T1000 (cell line): Measurements from ENCODE around the gene IVD.

Source experiments
- DNase-seq: peaks from one replicate; lab custom pipeline; 2025; ENCODE audit warnings: mixed read lengths; lab: John Stamatoyannopoulos, UW

The IVD gene

DNA sequence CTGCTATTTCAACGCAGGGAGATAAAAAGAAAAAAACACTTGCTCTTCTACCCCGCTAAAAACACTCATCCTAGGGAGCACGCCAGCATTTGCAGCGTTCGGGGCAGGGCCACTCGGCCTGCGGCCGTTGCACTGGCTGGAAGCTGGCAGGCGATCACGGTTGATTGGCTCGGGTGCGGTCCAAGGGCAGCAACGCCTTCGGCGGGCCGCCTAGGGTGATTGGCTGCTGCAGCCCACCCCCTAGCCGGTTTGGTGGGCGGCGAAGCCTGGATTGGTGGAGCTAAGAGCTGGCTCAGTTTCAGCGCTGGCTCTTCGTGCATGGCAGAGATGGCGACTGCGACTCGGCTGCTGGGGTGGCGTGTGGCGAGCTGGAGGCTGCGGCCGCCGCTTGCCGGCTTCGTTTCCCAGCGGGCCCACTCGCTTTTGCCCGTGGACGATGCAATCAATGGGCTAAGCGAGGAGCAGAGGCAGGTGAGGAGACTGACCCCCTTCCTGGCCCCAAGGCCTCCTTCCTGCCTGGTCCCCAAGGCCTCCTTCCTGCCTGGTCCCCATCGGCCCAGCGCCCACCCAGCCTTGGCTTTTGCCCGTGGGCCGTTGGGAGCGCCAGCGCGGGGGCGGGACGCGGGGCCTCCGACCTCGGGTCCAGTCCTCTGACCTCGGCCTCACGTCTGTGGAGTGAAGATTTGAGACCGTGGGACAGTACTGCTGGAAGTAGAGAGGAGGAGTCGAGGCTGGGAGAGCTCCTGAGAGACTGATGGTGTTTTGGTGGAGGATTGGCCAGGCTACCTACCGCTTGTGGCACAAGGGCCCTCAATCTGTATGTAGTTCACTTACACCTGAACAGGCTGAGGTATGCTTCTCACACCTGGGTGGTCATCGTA lies at the start of gene IVD:
IVD (plus strand) TSS at position 295 of the 881 bp plus-strand sequence; CDS start at position 328, 33 bp downstream.
- DNase-seq, result peak; percentile 91

DNA sequence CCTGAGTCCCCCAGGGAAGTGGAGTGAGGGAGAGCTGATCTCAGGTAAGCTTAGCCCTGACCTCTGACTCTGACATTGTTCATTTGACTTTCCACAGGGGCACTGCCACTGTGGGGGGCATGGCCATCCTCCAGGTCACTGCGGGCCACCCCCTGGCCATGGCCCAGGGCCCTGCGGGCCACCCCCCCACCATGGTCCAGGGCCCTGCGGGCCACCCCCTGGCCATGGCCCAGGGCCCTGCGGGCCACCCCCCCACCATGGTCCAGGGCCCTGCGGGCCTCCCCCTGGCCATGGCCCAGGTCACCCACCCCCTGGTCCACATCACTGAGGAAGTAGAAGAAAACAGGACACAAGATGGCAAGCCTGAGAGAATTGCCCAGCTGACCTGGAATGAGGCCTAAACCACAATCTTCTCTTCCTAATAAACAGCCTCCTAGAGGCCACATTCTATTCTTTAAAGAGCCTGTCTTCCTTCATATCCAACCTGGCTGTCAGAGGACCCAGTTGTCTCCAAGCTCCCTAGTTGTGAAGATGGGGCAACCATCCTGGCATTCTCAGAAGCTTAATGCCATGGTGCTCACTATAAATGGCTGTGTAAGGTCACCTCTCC lies 49.5 kb upstream of the IVD start:
- no peak for DNase-seq

DNA sequence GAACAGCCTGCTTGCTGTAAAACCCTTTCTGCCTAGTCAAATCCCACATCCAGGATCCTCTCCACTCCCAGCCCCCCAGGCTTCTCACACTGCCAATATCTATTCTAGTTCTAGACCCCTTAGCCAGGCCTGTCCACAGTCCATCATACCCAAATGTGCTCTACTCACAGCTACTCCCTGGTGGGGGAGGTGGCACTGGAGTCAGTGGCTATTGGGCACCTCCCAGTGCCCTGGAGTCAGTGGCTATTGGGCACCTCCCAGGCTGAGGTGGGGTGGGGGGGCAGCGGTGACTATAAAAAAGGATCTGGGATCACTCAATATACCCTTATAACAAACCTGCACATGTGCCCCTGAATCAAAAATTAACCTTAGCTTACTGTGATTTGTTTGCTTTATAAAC lies 48.3 kb upstream of the IVD start:
- no peak for DNase-seq

DNA sequence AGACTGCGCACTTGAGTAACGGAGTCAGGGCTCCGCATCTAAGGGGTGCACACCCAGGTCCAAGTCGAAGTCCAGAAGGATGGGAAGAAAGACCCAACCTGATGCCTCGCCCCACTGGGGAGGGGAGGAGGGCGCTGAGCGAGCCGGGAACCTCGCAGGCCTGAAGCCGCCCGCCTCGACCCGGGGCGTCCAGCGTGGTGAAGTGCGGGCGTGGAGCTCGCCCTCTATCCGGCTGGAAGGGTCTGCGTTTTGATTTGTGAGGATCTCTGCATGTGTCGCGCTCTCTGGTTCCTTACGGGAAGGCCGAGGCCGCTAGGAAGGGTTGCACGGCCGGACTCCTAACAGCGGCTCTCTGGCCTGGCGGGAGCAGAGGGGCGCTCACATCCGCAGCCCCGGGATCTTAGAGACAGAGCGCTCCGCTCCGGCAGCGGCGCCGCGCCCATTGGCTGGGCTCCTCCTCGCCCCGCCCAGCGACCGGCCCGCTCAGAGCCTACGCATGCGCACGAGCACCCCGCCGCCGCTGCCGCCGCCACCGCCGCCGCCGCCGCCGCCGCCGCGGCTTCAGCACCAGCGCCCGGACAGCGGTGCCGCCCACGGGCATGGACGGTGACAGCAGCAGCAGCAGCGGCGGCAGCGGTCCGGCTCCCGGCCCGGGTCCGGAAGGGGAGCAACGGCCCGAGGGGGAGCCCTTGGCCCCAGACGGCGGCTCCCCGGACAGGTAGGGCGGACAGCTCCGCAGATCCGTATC lies 47.7 kb upstream of the IVD start, which contains the start of gene DISP2:
DISP2 (plus strand) TSS at position 497 of the 748 bp plus-strand sequence; CDS start at position 600, 103 bp downstream.
- DNase-seq, result peak; percentile 87

DNA sequence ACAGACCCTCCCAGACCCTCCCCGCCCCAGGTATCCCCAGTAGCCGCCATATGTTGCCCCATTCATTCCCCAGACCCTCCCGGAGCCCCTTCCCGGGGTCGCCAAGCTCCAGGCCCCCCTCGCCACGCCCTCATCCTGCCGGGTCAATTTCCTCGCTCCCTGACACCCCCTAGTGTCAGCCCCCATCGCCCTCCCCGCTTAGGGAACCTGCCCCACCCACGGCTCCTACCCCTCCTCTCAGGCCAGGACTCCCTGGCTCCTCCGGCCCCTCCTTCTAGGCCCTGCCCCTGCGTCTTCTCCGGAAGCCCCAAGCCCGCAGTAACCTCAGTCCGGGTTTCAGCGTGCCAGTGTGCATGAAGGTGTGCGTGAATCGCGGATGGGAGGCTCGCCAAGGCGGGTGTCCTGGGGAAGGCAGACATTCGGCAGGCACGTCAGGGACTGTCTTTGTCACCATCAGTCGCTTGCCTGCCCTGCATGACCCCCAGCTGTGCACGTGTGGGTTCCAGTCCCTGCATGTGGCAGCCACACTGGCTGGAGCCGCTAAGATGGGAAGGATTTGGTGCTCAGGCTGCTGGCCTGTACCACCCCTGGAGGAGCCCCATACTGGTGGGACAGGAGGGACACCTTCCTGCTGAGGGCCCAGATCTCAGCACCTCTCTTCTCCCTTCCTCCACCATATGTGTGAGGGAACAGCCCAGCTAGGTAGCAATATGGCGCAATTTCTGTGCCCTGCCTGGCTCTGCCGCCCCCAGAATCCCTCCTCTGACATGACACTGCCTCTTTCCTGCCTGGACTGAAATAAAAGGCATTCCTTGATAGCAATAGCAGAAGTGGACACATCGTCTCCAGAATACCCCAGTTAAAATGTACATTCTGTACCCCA lies 46.9 kb upstream of the IVD start:
- no peak for DNase-seq

DNA sequence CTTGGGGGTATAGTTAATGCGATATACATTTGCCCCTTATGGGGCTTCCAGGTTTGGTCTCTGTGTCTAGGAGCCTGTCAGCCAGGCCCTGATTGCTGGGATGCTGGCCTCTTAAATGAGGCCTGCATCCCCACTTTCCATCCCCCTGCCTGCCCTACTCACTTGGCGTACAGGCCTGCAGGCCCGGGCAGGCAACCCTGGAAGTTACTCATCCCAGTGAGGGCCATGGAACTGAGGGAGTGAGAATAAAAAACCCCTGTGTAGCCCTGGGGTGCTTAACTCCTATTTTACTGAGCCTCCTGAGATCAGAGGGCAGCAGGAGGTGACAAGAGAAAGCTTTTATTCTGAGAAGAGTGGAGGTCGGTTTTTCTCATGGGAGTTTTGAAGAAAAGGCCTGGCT lies 45.6 kb upstream of the IVD start:
- no peak for DNase-seq

DNA sequence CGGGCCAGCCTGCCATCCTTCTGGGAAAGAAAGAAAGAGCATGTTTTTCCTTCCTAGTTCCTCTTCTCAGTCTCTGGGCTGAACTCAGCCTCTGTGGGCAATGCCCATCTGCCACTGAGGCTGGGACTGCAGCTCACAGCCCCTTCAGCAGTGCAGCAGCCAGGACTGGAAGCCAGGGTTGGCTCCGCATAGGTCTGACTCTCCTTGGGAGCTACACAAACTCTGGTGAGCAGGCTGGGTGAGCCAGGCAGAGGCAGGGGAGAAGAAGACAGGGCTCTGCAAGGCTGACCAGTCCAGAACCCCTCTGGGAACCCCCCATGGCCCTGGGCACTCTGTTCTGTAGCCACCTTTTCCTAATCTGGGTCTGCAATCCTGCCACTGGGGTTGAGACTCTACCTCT lies 44.0 kb upstream of the IVD start:
- DNase-seq, result no peak

DNA sequence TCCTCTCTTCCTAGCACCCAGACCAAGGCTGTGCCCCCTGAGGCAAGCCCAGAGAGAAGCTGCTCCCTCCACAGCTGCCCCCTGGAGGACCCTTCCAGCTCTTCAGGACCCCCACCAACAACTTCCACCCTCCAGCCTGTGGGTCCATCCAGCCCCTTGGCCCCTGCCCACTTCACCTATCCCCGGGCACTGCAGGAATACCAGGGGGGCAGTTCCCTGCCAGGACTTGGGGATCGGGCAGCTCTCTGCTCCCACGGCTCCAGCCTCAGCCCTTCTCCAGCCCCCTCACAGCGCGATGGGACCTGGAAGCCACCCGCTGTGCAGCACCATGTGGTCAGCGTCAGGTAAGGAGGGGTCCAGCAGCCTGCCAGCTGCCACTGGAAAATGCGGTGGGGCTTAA lies 42.0 kb upstream of the IVD start:
- no peak for DNase-seq

DNA sequence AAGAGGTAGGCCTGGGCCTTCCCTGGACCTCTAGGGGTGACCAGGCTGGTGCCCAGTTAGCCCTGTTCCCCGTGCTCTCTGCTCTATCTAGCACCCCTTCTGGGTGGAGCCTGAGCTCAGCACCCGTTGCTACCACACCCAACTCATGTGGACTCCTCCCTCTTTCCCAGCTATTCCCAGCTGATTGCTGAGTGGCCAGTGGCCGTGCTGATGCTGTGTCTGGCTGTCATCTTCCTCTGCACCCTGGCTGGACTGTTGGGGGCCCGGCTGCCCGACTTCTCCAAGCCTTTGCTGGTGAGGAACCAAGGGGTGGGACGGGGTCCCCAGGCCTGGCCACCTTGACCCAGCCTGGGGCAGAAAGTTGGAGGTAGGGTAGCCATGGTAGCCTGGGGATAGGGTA lies 41.3 kb upstream of the IVD start:
- DNase-seq, result no peak

DNA sequence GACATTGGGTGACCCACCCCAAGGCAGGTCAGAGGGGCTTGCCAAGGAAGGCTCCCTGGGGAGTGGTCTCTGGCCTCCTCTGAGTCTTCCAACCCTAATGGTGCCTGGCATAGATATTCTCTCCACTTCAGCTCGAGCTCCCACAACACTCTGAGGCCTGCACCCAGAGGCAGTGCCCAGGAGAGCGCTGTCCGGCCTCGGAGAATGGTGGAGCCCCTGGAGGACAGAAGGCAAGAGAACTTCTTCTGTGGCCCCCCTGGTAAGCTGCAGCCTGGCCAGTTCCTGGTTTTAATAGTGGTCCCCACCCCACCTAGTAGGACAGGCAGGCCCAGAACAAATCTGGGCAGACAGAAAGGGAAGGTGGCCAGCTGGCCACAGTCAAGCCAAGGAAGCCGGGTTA lies 40.6 kb upstream of the IVD start:
- no peak for DNase-seq

DNA sequence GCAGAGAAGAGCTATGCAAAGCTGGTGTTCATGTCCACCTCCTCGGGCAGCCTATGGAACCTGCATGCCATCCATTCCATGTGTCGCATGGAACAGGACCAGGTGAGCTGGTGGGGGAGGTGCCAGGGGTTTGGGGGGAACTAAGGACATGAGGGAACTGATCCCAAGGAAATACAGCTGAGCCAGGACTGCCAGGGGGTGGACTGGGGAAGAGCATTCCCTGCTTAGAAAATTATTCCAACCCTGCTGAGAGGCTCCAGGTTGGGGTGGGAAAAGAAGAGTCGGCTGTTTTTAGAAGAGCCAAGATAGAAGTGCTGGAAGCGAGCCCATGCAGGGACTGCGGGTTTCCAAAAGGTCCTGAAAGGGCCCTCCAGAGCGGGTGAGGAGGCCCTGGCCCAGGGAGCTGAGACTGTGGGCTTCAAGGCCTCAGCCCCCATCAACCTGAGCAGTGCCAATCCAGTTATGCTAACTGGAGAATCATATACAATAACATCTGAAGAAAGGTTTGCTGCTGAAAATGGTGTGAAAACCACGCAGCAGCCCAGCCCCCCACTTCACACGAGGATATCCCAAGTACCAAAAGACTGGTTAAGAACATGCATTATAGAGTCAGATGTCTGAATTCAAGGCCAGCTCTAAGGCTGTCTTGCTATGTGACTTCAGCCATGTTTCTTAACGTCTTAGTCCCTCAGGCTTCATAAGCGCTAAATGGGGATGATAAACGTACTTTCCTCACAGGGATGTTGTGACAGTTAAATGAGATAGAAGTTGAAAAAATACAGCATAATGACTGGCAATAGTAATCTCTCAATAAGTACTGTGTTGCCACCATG lies 39.8 kb upstream of the IVD start:
- DNase-seq, result no peak

DNA sequence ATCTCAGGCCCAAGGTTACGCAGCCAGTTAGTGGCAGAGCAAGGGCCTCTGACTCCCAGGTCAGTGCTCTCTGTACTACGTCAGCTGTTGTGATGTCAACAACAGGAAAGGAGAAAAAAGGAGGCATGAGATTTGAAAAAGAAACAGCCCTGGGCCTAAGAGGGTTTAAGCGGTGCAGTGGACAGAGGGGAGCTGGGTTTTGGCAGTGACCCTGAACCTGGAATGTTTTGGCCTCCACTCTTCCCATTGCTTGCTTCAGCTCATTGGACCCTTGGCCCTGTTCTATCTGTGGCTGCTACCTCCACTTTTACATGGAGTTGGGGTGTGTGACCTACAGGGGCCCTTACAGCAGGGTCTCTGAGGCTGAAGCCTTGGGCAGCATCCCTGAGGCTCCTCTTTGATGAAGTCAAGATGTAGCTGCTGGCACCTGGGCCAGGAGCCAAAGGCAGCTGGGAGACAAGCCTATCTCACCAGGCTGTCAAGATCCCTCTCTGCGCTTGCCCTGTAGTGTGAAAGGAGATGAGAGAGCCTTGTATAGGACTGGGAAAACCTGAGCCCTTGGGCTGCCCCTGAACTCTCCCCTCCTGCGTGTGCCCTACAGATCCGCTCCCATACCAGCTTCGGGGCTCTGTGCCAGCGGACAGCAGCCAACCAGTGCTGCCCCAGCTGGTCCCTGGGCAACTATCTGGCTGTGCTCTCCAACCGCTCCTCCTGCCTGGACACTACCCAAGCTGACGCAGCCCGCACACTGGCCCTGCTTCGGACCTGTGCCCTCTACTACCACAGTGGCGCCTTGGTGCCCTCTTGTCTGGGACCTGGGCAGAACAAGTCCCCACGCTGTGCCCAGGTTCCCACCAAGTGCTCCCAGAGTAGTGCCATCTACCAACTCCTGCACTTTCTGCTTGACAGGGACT lies 38.9 kb upstream of the IVD start:
- DNase-seq, result no peak

DNA sequence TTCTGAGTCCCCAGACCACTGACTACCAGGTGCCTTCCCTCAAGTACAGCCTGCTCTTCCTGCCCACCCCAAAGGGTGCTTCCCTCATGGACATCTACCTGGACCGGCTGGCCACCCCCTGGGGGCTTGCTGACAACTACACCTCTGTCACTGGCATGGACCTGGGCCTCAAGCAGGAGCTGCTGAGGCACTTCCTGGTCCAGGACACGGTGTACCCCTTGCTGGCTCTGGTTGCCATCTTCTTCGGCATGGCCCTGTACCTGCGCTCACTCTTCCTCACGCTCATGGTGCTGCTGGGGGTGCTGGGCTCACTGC lies 38.3 kb upstream of the IVD start:
- DNase-seq, result no peak

DNA sequence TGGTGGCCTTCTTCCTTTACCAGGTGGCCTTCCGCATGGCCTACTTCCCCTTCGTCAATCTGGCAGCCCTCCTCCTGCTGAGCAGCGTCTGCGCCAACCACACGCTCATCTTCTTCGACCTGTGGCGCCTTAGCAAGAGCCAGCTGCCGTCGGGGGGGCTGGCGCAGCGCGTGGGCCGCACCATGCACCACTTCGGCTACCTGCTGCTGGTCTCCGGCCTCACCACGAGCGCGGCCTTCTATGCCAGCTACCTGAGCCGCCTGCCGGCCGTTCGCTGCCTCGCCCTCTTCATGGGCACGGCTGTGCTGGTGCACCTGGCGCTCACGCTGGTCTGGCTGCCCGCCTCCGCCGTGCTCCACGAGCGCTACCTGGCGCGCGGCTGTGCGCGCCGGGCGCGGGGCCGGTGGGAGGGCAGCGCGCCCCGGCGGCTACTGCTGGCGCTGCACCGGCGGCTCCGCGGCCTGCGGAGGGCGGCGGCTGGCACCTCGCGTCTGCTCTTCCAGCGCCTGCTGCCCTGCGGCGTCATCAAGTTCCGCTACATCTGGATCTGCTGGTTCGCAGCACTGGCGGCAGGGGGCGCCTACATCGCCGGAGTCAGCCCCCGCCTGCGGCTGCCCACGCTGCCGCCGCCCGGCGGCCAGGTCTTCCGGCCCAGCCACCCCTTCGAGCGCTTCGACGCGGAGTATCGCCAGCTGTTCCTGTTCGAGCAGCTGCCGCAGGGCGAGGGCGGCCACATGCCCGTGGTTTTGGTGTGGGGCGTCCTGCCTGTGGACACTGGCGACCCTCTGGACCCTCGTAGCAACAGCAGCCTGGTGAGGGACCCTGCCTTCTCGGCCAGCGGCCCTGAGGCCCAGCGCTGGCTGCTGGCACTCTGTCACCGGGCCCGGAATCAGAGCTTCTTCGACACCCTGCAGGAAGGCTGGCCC lies 37.6 kb upstream of the IVD start:
- peak; percentile 36 for DNase-seq

DNA sequence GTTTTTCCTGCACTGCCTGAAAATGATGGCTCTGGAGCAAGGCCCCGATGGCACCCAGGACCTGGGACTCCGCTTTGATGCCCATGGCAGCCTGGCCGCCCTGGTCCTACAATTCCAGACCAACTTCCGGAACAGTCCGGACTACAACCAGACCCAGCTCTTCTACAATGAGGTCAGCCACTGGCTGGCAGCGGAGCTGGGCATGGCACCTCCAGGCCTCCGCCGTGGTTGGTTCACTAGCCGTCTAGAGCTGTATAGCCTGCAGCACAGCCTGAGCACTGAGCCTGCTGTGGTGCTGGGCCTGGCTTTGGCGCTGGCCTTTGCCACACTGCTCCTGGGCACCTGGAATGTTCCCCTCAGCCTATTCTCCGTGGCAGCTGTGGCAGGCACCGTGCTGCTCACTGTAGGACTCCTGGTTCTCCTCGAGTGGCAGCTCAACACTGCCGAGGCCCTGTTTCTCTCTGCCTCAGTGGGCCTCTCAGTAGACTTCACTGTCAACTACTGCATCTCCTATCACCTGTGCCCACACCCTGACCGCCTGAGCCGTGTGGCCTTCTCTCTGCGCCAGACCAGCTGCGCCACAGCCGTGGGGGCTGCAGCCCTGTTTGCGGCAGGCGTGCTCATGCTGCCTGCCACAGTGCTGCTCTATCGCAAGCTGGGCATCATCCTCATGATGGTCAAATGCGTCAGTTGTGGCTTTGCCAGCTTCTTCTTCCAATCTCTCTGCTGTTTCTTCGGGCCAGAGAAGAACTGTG lies 36.7 kb upstream of the IVD start:
- DNase-seq, result no peak

DNA sequence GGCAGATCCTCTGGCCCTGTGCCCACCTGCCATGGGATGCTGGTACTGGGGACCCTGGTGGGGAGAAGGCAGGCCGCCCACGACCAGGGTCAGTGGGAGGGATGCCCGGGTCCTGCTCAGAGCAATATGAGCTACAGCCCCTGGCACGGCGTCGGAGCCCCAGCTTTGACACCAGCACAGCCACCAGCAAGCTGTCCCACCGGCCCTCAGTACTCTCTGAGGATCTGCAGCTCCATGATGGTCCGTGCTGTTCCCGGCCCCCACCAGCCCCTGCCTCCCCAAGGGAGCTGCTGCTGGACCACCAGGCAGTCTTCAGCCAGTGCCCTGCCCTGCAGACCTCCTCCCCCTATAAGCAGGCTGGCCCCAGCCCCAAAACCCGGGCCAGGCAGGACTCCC lies 36.1 kb upstream of the IVD start:
- DNase-seq, result no peak

DNA sequence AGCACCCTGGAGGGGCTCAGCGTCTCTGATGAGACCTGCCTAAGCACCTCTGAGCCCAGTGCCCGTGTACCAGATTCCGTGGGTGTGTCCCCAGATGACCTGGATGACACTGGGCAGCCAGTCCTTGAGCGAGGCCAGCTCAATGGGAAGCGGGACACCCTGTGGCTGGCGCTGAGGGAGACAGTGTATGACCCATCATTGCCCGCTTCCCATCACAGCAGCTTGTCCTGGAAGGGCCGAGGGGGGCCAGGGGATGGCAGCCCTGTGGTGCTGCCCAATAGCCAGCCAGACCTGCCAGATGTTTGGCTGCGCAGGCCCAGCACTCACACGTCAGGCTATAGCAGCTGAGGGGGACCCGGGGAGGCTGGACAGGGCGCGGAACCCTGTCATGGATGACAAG lies 35.6 kb upstream of the IVD start:
- DNase-seq, result no peak

DNA sequence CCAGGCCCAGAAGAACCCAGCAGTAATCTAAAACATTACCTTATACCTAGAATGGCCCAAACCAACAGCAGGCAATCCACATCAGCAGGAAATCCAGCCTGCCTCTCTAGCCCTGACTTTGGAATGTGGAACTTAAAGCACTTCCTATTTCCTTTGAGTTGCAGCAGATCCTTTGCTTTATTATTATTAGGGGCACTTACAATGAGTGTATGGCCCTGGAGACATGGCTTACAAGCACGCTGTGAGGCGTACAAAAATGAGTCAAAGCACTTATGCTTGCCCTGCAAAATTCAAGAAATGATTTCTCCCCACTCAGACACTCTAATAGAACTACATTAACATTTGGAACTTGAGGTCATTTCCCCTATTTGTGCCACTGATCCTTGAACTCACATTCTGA lies 32.6 kb upstream of the IVD start:
- DNase-seq, result no peak
